Ishikawa (cell line): ENCODE data around the gene ATF3.

ENCODE experiments used
- EP300 ChIP-seq: IDR thresholded peaks from 2 replicates; pipeline ENCODE4 v1.6.1; 2012; ENCODE audit warnings: borderline replicate concordance
- MAX ChIP-seq: IDR thresholded peaks from 2 replicates; pipeline ENCODE4 v1.6.1; 2012
- NFIC ChIP-seq: IDR thresholded peaks from 2 replicates; pipeline ENCODE4 v1.6.1; 2012
- TCF12 ChIP-seq: IDR thresholded peaks from 2 replicates; pipeline ENCODE4 v1.6.1; 2012; ENCODE audit warnings: low read depth
- TF ChIP-seq, protein P1 (sequence below): IDR thresholded peaks from 2 replicates; pipeline ENCODE4 v1.6.1; 2012

DNA sequence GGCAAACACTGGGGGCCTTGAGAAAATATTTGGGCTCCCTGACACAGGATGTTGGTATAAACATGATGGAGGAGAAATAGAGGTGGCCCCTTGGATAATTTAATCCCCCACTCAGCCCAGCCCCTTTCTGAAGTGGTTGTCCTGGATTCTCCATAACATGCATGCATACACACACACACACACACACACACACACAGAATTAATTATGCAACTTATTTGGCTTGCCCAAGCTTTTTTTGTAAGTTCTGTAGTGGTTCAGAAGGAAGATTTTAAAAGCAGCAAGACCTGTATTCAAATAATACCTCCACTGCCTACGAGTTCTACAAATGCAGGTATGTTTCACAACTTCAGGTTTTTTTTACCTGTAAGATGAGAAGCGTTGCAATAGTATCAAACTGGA lies 15.0 kb downstream of the ATF3 start:
- TF ChIP-seq MAX (no peak), TCF12 (no peak), NFIC (no peak), EP300 (no peak)
- TF ChIP-seq, protein P1, sequence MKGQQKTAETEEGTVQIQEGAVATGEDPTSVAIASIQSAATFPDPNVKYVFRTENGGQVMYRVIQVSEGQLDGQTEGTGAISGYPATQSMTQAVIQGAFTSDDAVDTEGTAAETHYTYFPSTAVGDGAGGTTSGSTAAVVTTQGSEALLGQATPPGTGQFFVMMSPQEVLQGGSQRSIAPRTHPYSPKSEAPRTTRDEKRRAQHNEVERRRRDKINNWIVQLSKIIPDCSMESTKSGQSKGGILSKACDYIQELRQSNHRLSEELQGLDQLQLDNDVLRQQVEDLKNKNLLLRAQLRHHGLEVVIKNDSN: no peak
